Renal pelvis (tissue), 4 donors: ENCODE measurements around the gene CCDC148. TPM values are rescaled to one million over a fixed set of nuclear protein-coding genes. Genes with fewer than 3 reads are reported as not detected.
"Not testable (repeated sequence)": the region's sequence is repeated elsewhere in the genome, so short reads cannot be mapped to it uniquely, and the experiment has no call there.

Source experiments
- DNase-seq: peaks from one replicate; pipeline ENCODE4 v3.0.0-alpha.2; 2013
- polyA plus RNA-seq, 3 donors: library from polyadenylated mRNA; unstranded; fragments of 120-200 nt; gene quantifications; one replicate each; pipeline ENCODE4 v1.2.1, GENCODE V29; 2013; ENCODE audit not compliant: insufficient read length in 3 of 3

Gene CCDC148
- polyA plus RNA-seq, 3 donors = 7.3 to 12.8 (median 11.1) TPM

GRCh38 chr2:158359846-158360245, 96.7 kb downstream of the CCDC148 start:
- peak; percentile 1 for DNase-seq

- no peak for DNase-seq
These were observed 98.9 kb downstream of the CCDC148 start for GRCh38 chr2:158357699-158358098.

GRCh38 chr2:158357122-158357521, 99.4 kb downstream of the CCDC148 start:
- no peak for DNase-seq

DNA sequence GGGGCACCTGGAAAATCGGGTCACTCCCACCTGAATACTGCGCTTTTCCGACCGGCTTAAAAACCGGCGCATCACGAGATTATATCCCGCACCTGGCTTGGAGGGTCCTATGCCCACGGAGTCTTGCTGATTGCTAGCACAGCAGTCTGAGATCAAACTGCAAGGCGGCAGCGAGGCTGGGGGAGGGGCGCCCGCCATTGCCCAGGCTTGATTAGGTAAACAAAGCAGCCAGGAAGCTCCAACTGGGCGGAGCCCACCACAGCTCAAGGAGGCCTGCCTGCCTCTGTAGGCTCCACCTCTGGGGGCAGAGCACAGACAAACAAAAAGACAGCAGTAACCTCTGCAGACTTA, 105.1 kb downstream of the CCDC148 start:
- DNase-seq = not testable (repeated sequence)

DNA sequence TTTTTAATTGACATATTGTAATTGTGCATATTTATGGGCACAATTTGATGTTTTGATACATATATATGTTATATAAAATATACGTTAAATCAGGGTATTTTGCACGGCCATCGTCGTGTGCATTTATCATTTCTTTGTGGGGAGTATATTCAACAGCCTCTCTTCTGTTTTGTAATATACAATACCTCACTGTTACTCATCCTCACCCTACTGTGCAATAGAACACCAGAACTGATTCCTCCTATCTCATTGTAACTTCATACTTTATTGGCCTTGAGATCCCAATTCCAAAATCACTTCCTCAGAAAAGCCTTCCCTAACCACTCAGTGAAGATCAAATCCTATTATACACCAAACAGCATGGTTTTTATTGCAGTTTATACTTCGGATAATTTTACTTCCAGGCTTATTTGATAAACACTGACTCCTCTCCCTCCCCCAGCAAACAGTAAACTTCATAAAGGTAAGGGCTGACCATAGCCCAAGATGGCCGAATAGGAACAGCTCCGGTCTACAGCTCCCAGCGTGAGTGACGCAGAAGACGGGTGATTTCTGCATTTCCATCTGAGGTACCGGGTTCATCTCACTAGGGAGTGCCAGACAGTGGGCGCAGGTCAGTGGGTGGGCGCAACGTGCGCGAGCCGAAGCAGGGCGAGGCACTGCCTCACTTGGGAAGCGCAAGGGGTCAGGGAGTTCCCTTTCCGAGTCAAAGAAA, 105.6 kb downstream of the CCDC148 start:
- DNase-seq = not testable (repeated sequence)

DNA sequence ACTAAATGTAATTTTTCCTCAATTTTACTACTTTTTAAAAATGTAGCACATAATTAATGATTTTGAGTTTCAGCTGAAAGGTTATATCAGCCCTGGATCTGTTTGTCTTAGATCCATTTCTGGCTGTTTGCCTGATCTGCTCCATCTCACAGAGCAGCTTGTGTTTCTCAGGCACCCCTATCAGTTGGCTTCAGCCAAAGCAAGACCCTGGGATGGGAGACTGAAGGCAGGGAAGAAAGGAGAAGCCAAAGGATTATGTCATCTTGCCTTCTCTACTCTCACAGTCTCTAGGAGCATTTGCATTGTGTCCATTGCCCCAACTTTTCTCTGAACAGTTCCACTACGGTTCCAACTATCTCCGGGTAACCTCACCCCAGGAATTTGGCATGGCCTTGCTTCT, 110.5 kb downstream of the CCDC148 start:
- DNase-seq = no peak

DNA sequence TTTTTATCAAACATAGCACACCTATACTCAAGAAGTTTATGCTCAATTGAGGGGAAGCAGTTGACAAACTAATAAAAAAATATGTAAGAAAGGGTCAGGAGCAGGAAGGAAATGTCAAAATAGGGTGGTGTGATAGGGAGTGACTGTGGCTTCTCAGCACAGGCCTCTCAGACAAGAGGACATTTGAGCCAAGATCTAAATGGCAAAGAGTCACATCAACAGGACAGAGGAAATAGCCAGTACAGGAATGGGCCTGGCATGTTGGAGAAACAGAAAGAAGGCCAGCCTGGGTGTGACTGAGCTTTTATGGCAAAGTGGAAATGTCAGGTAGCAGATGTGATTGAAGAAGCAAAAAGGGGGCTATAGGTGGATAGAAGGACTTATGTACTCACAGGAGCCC, 117.0 kb downstream of the CCDC148 start:
- DNase-seq = no peak

GRCh38 chr2:158337018-158337417, 119.5 kb downstream of the CCDC148 start:
- no peak for DNase-seq

DNA sequence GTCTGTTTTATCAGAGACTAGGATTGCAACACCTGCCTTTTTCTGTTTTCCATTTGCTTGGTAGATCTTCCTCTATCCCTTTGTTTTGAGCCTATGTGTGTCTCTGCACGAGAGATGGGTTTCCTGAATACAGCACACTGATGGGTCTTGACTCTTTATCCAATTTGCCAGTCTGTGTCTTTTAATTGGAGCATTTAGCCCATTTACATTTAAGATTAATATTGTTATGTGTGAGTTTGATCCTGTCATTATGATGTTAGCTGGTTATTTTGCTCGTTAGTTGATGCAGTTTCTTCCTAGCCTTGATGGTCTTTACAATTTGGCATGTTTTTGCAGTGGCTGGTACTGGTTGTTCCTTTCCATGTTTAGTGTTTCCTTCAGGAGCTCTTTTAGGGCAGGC, 124.8 kb downstream of the CCDC148 start:
- DNase-seq = not testable (repeated sequence)

DNA sequence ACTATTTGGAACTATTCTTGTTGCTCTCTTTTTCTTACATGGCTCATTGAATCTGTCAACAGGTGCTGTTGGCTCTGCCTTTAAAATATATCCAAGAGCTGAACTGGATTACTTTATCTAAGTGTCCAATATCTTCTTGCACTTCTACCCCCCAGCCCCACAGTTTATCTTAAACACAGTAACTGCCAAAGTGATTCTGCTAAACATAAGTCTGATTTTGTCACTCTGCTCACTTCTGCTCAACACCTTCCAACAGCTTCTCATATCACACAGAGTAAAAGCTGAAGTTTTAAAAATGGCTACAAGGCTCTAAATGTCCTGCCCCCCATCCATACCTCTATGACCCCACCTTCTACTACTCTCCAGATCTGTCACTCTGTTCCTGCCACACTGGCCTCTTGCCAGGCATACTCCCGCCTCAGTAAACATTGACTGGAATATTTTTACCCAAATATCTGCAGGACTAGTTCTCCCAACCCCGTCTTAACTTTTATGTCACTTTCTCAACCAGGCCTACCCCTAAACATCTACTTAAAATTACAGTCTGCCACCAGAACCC, 130.7 kb downstream of the CCDC148 start:
- no peak for DNase-seq

DNA sequence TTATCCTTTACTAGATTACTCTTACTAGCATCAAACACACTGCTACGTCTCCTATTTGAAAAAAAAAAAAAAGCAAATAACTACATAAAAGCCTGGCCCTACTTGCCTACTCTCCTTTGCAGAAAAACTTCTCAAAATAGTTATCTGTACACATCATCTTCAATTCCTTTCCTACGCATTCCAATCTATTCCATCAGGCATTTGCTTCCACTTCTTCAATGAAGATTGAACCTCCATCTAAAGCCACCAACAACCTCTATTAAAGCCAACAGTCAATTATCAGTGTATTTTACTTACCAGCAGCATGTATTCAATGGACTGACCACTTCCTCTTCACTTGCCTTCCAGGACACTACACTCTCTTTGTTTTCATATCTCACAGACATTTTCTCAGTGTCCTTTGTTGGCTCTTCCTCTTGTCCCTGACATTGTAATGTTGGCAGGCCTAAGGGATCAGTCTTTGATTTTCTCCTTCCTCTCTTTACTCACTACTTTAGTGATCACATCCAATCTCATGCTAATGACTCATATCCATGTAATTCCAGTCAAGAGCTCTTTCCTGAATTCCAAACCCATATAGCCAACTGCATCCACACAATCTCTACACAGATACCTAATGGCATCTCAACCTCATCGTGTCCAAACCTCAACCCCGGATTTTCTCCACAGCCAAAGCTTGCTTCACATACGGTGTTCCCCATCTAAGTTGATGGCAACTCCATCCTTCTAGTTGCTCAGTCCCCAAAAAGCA, 131.3 kb downstream of the CCDC148 start:
- DNase-seq = no peak

DNA sequence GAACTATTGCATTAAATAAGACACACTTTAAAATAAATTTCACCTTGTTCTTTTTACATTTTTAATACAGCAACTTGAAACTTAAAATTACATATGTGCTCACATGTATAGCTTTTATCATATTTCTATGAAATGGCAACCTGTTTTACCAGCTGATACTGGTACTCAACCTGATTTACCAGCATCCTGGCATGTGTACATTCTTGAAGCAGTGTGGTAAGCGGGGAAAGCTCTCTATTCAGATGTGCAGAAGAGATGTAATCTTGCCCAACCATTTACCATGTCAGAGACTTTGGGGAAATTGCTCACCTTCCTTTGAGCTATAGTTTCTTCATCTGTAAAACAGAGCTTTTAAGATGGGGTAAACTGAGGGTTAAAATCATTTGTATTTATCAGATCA, 133.2 kb downstream of the CCDC148 start:
- DNase-seq = no peak

DNA sequence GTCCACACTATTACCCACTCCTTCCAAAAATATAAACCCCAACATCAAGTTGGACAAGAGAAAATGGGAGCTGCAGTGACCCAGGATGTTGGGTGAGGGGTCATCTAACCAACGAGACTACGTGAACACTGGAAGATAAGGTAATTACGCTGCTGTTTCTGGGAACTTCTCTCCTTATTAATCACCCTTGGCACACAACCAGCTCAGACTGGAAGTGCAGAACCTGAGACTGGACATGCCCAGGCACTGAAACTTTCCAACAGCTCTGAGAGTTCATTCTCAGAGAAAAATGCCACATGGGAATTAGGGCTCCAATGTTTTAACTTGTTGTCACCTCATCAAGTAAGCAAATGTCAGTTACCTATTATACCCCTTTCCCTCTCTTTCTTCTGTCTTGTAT, 135.3 kb downstream of the CCDC148 start:
- no peak for DNase-seq

DNA sequence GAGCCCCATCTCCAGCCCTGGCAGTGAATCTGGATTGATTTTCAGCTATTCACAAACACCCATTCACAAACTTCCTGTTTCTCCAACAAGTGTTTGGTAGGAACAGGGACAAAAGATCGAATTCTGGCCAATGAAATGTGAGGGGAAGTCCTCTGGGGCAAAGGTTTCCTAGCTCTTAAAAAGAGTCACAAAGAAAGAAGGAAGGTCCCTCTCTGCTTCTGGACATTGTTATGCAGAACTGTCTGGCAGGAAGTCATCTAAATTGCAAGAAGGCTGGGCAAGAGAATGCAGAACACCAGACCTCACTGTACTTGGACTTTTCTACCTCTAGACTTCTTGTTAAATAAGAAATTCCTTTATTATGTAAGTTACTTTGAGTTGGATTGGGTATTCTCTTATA, 137.3 kb downstream of the CCDC148 start:
- no peak for DNase-seq

DNA sequence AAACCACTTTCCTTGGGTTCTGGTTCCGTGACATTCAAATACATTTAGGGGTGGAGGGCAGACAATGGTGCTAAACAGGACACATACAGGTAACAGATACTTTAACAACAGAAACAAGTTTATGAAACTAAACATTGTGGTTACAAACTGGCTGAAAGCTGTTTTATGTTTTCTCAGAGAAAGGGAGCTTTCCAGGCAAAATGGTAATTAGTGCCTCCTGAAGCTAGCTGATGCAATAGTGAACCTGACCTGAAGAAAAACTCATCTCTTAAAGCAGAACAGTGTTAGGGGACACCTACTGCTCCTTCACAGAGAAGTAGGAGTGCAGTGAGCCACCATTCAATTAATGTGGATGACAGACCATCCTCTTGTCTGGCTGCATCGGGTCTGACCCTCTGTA, 138.9 kb downstream of the CCDC148 start:
- no peak for DNase-seq

- DNase-seq = no peak
These were observed 140.6 kb downstream of the CCDC148 start for GRCh38 chr2:158315803-158316414.

DNA sequence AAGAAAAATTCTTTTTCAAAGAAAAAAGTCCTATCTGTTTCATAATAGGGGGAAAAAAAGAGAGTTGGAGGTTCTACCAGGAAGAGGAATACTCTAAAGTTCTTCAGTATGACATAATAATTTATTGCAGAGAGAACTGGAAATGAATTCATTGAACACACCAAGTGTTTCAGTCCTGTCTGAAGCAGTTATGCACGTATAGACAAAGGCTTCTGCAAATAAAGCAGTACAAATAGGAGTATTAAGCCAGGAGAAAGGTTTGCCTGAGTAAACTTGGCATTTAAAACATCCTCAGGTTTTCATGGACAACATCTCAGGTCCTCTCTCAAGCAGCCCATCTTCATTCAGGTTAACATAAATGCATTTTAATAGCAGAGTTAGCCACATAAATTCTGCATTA, 141.6 kb downstream of the CCDC148 start:
- no peak for DNase-seq

GRCh38 chr2:158313734-158314133, 142.8 kb downstream of the CCDC148 start:
- DNase-seq = no peak

DNA sequence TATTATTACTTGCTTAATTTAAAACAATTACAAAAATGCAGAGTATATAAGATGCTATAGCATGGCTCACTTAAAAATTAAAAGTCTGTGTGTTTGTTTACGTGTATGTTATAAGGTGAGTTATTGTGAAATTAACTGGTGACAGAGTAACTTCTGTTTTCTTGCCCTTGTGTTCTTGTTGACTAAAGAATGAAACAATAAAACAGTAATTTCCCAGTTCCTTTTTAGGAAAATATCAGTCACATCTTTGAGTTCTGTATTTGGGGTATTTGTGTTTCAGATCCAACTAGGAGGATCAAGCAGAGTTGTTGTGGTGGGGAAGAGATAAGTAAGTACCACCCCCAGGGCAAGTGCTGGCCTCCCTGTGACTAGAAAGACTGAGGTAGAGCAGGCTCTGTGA, 143.6 kb downstream of the CCDC148 start:
- DNase-seq = no peak

DNA sequence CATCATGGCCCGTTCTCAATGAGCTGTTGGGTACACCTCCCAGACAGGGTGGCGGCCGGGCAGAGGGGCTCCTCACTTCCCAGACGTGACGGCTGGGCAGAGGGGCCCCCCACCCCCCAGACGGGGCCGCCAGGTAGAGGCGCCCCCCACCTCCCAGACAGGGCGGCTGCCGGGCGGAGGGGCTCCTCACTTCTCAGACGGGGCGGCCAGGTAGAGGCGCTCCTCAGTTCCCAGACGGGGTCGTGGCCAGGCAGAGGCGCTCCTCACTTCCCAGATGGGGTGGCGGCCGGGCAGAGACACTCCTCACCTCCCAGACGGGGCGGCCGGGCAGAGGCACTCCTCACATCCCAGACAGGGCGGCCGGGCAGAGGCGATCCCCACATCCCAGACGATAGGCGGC, 146.1 kb downstream of the CCDC148 start:
- not testable (repeated sequence) for DNase-seq

GRCh38 chr2:158305501-158305900, 151.1 kb downstream of the CCDC148 start:
- DNase-seq = no peak

DNA sequence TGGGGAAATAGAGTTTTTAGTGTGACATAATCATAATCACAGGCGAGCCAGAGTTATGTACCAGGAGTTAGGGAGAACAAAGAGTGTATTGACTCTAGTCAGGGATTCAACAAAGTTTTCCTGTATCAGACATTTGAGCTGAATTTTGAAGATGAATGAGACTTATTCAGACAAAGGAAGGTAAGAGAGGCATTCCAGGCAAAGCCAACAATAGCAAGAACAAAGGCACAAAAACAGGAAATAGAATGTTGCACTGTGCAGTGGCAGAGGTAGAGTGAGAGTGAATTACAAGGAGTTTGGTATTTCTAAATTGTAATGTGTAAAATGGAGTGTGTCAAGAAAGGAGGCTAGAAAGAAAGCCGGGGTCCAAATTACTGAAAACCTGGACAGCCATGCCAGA, 156.2 kb downstream of the CCDC148 start:
- DNase-seq = no peak

GRCh38 chr2:158297606-158298005, 158.9 kb downstream of the CCDC148 start:
- no peak for DNase-seq
